ENCODE measurements around the gene SRGAP3.
A peak's percentile ranks its signal among the peaks of the same experiment; 100 is the strongest.

SRGAP3 gene

GRCh38 chr3:9037144-9037711 lies 212.2 kb downstream of the SRGAP3 start:
- DNase-seq, result no peak

GRCh38 chr3:9036404-9037131 lies 212.9 kb downstream of the SRGAP3 start:
- no peak for DNase-seq

- no peak for DNase-seq
Measured at GRCh38 chr3:9035961-9036360, 213.5 kb downstream of the SRGAP3 start.

DNA sequence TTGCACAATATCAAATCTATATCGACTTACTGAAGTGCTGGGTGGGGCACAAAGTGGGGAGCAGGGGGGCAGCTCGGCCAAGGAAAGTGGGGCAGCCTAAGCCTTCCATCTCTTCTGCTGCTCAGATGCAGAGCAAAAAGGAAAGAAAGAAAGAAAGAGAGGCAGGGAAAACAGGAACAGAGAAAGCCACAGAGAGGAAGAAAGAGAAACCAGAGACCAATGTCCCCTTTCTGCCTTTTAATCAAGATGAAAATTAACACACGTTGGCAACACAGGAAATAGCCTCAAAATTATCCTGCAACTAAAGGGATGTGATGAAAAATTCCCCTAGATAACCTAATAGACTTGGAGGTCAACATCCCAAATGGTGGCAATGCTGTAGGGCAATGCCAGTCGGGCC lies 214.0 kb downstream of the SRGAP3 start:
- no peak for DNase-seq

- no peak for DNase-seq
Measured at GRCh38 chr3:9033867-9034266, 215.6 kb downstream of the SRGAP3 start.

DNA sequence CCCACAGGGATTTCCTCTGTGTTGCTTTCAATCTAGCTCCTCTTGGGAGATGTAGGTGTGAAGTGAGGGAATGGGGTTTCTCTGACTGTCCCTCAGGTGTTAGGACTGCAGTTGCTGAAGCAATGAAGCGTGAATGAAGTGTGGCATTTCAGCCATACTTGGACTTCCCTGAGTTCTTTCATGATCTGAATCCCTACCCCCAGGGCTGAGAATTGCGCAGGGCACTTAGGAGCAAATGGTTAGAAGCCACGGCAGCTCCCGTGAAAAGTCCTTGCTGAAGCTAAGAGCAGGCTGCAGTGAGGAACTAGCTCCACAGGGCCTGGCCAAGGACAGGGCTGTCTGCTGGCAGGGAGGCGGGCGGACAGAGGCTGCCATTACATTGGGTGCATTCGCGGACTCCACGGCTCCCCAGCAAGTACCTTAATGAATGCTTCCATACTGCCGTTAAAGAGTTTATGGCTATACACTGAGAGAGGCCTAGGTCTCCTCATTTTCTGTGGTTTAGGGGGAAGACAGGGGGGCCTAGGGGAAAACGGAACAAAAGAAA lies 217.1 kb downstream of the SRGAP3 start:
- DNase-seq, result no peak

DNA sequence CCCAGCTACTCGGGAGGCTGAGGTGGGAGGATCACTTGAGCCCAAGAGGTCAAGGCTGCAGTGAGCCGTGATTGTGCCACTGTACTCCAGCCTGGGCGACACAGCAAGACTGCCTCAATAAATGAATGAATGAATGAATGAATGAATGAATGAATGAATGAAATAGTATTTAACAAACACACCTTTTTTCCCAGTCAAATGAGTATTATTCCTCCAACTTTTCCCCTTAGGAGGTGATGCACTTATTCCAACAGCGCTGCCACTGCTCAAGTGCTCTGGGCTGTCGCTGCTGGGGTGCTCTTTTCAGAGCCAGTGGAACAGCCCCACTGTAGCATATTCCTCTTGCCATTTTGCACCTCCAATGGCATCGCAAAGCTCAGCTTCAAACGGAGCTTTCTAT lies 219.4 kb downstream of the SRGAP3 start:
- no peak for DNase-seq

GRCh38 chr3:9028134-9028533 lies 221.3 kb downstream of the SRGAP3 start:
- DNase-seq, result no peak

GRCh38 chr3:9026320-9027045 lies 223.0 kb downstream of the SRGAP3 start:
- DNase-seq, result peak; percentile 12

DNA sequence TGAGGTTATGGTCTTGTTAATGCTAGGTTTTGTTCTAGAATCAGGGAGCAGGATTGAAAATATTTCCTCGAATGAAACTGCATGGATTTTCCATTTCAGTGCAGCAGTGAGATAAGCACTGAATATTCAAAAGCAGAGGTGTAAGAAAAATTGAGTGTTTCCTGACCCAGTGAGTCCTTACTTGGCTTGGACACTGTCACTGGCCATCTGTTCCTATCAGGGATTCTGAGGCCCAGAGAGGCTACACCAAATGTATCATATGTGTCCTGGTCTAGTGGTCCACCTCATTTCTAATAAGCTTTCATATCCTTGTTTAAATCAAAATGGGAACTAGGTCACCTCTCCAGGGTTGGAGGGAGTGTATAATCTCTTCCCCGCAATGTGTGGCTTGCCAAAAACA lies 225.1 kb downstream of the SRGAP3 start:
- DNase-seq, result no peak

- DNase-seq, result no peak
Measured at GRCh38 chr3:9023226-9023590, 226.2 kb downstream of the SRGAP3 start.

DNA sequence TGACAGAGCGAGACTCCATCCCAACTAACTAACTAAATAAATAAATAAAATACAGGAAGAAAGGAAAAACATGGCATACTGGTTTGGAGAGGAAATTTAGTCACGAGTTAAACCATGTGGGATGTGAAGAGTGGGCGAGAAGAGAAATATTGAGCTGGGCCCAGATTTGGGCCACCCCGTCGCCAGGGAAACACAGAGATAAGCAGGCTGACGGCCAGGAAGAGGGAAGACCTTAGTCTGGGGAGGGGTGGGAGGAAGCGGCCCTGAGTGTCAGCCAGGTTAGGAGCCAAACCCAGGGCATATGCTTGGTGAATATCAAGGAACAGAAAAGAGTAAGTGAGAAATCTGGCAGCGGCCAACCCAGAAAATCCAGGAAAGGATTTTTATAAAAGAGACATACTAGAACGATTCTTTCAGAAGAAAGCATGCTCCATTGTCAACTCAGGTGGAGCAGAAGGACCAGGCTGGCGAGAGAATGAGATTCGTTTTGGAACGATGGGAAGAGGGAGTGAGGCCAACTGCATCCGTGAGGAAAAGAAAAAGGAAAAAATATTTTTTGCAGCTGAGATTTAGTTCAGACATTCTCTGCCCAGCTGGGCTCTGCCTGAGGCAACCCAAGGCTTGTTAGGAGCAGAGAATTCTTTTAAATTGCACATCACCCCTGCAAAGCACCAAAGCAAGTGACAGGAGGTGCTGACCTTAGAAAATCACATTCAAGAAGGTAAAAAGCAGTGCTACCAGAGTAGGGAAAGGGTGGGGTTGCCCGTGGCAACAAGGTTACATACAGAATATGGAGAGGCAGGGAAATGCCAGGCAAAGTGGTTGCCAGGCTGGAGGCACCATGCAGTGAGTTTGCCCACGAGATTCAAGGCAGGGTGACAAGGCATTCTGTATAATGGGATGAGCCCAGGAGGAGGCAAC lies 226.9 kb downstream of the SRGAP3 start:
- DNase-seq, result no peak

DNA sequence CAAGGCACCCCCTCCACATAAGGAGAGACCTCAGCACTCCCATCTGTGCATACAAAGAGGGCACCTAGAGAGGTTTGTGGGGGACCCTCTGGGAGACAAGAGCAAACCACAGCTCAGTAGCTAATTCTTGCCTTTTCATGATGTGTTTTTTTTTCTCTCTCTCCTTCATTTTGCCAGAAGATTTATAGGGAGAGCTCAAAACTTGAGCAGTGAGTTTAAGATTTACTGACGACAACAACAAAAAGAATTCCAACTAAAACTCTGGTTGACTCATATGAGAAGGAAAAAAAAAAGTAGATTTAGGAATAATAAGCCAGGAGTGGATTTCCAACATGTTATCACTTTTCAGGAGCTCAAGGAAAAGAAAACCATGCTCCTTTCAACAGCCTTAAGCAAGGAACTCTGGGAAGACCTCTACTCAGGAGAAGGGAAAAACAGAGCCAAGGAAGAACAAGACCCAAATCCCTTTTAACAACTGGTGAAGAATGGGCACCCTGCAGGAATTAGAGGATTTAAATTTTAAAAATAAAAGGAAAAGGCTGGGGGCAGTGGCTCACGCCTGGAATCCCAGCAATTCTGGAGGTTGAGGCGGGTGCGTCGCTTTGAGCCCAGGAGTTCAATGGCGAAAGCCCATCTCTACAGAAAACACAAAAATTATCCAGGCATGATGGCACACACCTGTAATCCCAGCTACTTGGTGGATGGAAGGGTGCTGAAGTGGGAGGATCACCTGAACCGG lies 228.0 kb downstream of the SRGAP3 start:
- no peak for DNase-seq

DNA sequence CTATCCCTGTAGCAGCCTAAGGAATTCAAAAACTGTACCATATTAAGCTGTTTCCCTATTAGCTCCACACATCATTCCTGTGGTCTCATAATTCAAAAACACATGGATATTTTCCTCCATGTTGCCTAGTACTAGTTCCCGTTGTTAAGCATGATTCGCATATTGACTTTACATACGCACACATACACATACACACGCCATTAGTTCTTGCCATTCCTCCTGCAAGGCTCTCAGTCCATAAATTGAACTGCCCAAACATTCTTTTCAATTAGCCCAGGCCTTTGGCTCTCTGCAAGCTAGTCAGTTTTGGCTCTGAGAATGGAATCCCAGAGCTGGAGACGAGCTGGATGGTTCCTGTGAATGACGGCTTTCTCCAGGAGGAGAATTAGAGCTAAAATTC lies 229.0 kb downstream of the SRGAP3 start:
- DNase-seq, result no peak

DNA sequence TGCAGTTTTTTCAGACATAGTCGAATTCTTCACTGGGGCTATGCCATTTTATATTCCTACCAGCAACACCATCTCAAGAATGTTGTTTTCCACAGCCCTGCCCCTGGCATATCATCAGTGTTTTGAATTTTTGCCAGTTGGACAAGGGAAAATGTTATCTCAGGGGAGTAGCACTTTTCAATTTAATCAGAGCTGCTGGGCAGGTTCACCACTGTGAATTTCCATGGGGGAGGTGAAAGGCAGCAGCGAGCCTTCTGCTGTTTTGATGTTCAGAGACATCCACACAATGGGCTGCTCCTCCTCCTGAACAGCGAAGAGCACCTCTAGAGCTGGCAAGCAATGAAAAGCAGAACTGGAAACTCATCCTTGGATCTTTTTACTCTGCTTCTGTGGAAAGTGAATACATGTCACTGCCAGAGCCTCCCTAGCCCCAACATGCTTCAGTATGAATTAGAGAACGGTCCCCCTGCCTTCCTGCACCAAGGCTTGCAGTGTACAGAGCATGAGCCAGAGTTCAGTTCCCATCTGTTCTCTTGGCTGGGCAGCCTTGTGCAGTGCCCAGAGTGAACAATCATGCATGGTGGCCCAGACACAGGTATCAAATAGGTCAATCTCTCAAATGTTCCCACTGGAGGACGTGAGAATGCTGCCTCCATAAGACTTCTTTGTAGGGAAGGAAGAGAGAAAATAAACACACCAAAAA lies 230.0 kb downstream of the SRGAP3 start:
- no peak for DNase-seq

DNA sequence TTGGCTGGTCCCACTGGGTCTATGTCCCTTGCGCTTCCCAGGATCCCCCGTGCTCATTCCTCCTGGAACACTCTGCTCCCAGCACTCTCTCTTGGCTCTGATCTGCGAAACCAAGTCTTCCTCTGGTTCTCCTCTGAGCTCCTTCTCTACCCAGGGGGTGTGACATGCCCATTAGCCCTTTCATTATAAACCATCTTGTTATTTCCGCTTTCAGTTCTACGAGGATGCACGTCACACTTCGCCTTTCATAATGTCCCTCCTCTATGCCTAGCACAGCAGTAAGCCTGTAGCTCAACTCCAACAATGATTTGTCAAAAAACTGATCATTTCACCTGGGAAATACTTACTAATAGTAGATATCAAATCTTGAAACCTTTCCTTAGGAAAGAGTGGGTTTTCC lies 234.2 kb downstream of the SRGAP3 start:
- DNase-seq, result no peak

DNA sequence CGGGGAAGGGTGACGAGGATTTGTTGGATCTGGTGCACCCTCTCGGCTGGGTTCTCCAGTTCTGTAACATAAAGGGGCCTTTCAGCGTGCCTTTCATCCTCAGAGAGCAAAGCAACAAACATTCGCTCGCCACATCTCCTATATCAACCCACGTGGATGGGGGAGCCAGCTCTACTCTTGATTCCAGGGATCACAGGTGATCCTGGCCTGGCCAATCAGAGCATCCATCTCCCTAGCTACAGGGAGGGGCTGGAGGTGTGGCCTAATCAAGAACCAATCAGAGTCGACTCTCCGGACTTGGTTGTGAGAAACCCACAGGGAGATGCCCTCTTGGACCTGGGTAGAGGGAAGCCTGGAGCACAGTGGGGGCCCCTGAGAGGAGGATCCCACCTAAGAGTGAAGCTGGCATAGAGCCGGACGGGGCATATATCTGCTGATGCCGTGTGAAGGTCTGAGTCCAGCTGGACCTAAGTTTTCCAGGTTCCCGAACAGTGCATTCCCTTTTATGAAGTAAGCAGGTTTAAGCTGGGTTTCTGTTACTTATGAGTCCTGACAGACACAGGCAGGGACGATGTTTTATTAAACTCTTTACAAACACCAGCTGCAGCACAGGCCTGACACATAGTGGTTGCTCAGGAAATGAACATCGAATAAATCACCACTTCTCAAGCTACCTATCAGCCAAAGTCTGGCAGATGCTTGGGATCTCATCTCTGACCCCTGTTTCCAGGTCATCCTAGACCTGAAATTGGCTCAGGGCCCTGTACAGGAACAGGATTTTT lies 235.5 kb downstream of the SRGAP3 start:
- no peak for DNase-seq

- no peak for DNase-seq
Measured at GRCh38 chr3:9012521-9012920, 236.9 kb downstream of the SRGAP3 start.

- DNase-seq, result no peak
Measured at GRCh38 chr3:9009976-9010545, 239.4 kb downstream of the SRGAP3 start.

GRCh38 chr3:9008550-9009255 lies 240.7 kb downstream of the SRGAP3 start:
- no peak for DNase-seq

Data from NCI-H774 (cell line).